Measurements from ENCODE around the gene CACNA1B.

- TF ChIP-seq EP300 (IDR thresholded peaks at IDR 0.05) (no peak), CTCF (IDR thresholded peaks at IDR 0.05) (no peak), POLR2AphosphoS5 (IDR thresholded peaks at IDR 0.05) (no peak)
These were observed 208.0 kb downstream of the CACNA1B start for GRCh38 chr9:138085568-138085967.

All from upper lobe of left lung (tissue), 4 donors.